Neural cell (in vitro differentiated cells): ENCODE data around the gene MDM2. TPM values are rescaled to one million over a fixed set of nuclear protein-coding genes. Genes with fewer than 3 reads are reported as not detected.
"Not testable (repeated sequence)": the region's sequence is repeated elsewhere in the genome, so short reads cannot be mapped to it uniquely, and the experiment has no call there.

Experiments
- H2AFZ ChIP-seq: fragments of 200-600, 300-800 bp; sonication (generic), shearing (Covaris generic); 2 replicates; pipeline ENCODE4 v1.6.0; 2014; ENCODE audit warnings: low read depth, mild to moderate bottlenecking, antibody characterized with exemption, low read length, moderate library complexity
- H3F3A ChIP-seq: fragments of 200-600 bp; shearing (Covaris generic); 2 replicates; pipeline ENCODE4 v1.6.1; 2016; ENCODE audit warnings: mild to moderate bottlenecking, moderate library complexity, mixed read lengths, antibody characterized with exemption, low read length; ENCODE audit not compliant: insufficient read depth, poor library complexity, severe bottlenecking
- H3K27ac ChIP-seq: fragments of 200-600, 300-800 bp; sonication (generic), shearing (Covaris generic); 2 replicates; pipeline ENCODE4 v1.5.1; 2014; ENCODE audit warnings: mild to moderate bottlenecking, low read length, moderate library complexity
- H3K27me3 ChIP-seq: fragments of 300-800, 200-600 bp; sonication (generic), shearing (Covaris generic); 2 replicates; pipeline ENCODE4 v1.6.0; 2014; ENCODE audit warnings: mild to moderate bottlenecking, low read depth, low read length, moderate library complexity; ENCODE audit not compliant: insufficient read depth
- H3K36me3 ChIP-seq: fragments of 300-800, 200-600 bp; sonication (generic), shearing (Covaris generic); 2 replicates; pipeline ENCODE4 v1.5.1; 2014; ENCODE audit warnings: mild to moderate bottlenecking, antibody characterized with exemption, low read length, moderate library complexity; ENCODE audit not compliant: insufficient read depth
- H3K4me2 ChIP-seq: fragments of 300-800, 200-600 bp; sonication (generic), shearing (Covaris generic); 2 replicates; pipeline ENCODE4 v1.6.0; 2014; ENCODE audit warnings: mild to moderate bottlenecking, low read length
- H3K4me3 ChIP-seq: fragments of 300-800, 200-600 bp; sonication (generic), shearing (Covaris generic); 2 replicates; pipeline ENCODE4 v1.5.1; 2014; ENCODE audit warnings: mild to moderate bottlenecking, low read length, moderate library complexity
- H3K79me2 ChIP-seq: fragments of 200-600 bp; shearing (Covaris generic); replicated peaks from 2 replicates; pipeline ENCODE4 v1.6.0; 2014; ENCODE audit warnings: mild to moderate bottlenecking, low read length, moderate library complexity; ENCODE audit not compliant: insufficient read depth
- H3K9ac ChIP-seq: fragments of 300-800, 200-600 bp; sonication (generic), shearing (Covaris generic); 2 replicates; pipeline ENCODE4 v1.6.1; 2016; ENCODE audit warnings: mild to moderate bottlenecking, low read length, mixed read lengths
- H3K9me2 ChIP-seq: fragments of 200-600 bp; shearing (Covaris generic); 2 replicates; pipeline ENCODE4 v1.6.1; 2016; ENCODE audit warnings: mild to moderate bottlenecking, low read length, mixed read lengths; ENCODE audit not compliant: insufficient read depth
- H3K9me3 ChIP-seq: fragments of 200-600, 300-800 bp; sonication (generic), shearing (Covaris generic); 2 replicates; pipeline ENCODE4 v1.6.1; 2016; ENCODE audit warnings: mild to moderate bottlenecking, mixed run types, low read length, moderate library complexity, mixed read lengths
- H4K20me1 ChIP-seq: fragments of 200-600 bp; shearing (Covaris generic); 2 replicates; pipeline ENCODE4 v1.6.1; 2016; ENCODE audit warnings: mild to moderate bottlenecking, mixed run types; ENCODE audit not compliant: insufficient read depth
- EP300 ChIP-seq: fragments of 450-650 bp; conservative IDR thresholded peaks from 2 replicates; pipeline ENCODE4 v1.6.1; 2014; ENCODE audit warnings: antibody characterized with exemption, mild to moderate bottlenecking, moderate library complexity; ENCODE audit not compliant: poor library complexity, severe bottlenecking
- EZH2 ChIP-seq: fragments of 200-600, 300-800 bp; shearing (Covaris generic), sonication (generic); IDR thresholded peaks from 2 replicates; pipeline ENCODE4 v1.6.1; 2014; ENCODE audit warnings: antibody characterized with exemption, low read length, borderline replicate concordance, mild to moderate bottlenecking; ENCODE audit not compliant: insufficient read depth, poor library complexity, severe bottlenecking
- MXI1 ChIP-seq: fragments of 450-650 bp; conservative IDR thresholded peaks from 2 replicates; pipeline ENCODE4 v1.6.1; 2014; ENCODE audit warnings: antibody characterized with exemption, mild to moderate bottlenecking; ENCODE audit not compliant: poor library complexity, severe bottlenecking
- POLR2AphosphoS5 ChIP-seq: IDR thresholded peaks from 2 replicates; pipeline ENCODE4 v1.6.1; 2012
- RAD21 ChIP-seq: fragments of 450-650 bp; conservative IDR thresholded peaks from 2 replicates; pipeline ENCODE4 v1.6.1; 2014; ENCODE audit warnings: antibody characterized with exemption, mild to moderate bottlenecking, moderate library complexity
- REST ChIP-seq: IDR thresholded peaks from 2 replicates; pipeline ENCODE4 v1.6.1; 2012; ENCODE audit warnings: borderline replicate concordance
- SMC3 ChIP-seq: fragments of 450-650 bp; conservative IDR thresholded peaks from 2 replicates; pipeline ENCODE4 v1.6.1; 2014; ENCODE audit warnings: antibody characterized with exemption, mild to moderate bottlenecking, moderate library complexity; ENCODE audit not compliant: poor library complexity
- TAF1 ChIP-seq: IDR thresholded peaks from 2 replicates; pipeline ENCODE4 v1.6.1; 2012; ENCODE audit warnings: low read depth
- polyA plus RNA-seq: library from polyadenylated mRNA; depleted of rRNA; stranded (reverse); fragments of >200 nt; gene quantifications from 2 replicates; pipeline ENCODE4 v1.2.3, GENCODE V29; 2014
- TF ChIP-seq, protein P1 (sequence below): fragments of 450-650 bp; IDR thresholded peaks from 2 replicates; pipeline ENCODE4 v1.5.1; 2014; ENCODE audit warnings: antibody characterized with exemption, mild to moderate bottlenecking, moderate library complexity; ENCODE audit not compliant: poor library complexity, severe bottlenecking

Gene MDM2
- polyA plus RNA-seq, 1 donor from 2014 or later: 37.5 TPM

GRCh38 chr12:68798882-68799234 is 9.1 kb upstream of the MDM2 start:
- Histone ChIP-seq H3K4me3 (no peak overlapping the region), H3K36me3 (no peaks in the 10 kb centered on the region), H3K4me2 (no peak overlapping the region), H3K9me3 (no peaks in the 10 kb centered on the region), H3K27me3 (no peaks in the 10 kb centered on the region), H2AFZ (no peak overlapping the region), H3K27ac (no peak overlapping the region), H3F3A (no peaks in the 10 kb centered on the region), H4K20me1 (no peaks in the 10 kb centered on the region), H3K79me2 (no peaks in the 10 kb centered on the region), H3K9me2 (no peaks in the 10 kb centered on the region), H3K9ac (no peak overlapping the region)
- TF ChIP-seq EP300: no peak
- no peak for TF ChIP-seq MXI1
- no peak for TF ChIP-seq TAF1
- TF ChIP-seq EZH2: no peak
- TF ChIP-seq RAD21: no peak
- no peak for TF ChIP-seq SMC3
- no peak for TF ChIP-seq REST
- TF ChIP-seq, protein P1, sequence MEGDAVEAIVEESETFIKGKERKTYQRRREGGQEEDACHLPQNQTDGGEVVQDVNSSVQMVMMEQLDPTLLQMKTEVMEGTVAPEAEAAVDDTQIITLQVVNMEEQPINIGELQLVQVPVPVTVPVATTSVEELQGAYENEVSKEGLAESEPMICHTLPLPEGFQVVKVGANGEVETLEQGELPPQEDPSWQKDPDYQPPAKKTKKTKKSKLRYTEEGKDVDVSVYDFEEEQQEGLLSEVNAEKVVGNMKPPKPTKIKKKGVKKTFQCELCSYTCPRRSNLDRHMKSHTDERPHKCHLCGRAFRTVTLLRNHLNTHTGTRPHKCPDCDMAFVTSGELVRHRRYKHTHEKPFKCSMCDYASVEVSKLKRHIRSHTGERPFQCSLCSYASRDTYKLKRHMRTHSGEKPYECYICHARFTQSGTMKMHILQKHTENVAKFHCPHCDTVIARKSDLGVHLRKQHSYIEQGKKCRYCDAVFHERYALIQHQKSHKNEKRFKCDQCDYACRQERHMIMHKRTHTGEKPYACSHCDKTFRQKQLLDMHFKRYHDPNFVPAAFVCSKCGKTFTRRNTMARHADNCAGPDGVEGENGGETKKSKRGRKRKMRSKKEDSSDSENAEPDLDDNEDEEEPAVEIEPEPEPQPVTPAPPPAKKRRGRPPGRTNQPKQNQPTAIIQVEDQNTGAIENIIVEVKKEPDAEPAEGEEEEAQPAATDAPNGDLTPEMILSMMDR: no peak
- TF ChIP-seq POLR2AphosphoS5: no peak

DNA sequence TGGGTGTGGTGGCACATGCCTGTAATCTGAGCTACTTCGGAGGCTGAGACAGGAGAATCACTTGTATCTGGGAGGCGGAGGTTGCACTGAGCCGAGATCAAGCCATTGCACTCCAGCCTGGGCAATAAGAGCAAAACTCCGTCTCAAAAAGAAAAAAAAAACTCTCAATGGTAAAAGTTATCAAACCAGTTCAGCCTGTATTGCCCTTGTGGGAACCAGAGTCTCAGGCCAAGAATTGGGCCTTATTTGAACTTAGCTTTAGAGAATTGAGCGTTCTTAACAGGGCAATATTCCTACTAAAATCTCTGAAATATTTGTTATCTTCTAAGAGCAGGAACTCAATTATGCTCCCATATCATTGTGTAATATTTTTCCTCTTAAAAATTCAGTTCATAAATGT is 7.7 kb upstream of the MDM2 start:
- Histone ChIP-seq H3K79me2 (no peaks in the 10 kb centered on the region), H3K4me2 (no peak overlapping the region), H3K27me3 (no peaks in the 10 kb centered on the region), H3K4me3 (no peak overlapping the region), H3K9ac (no peak overlapping the region), H3K36me3 (no peaks in the 10 kb centered on the region), H4K20me1 (no peaks in the 10 kb centered on the region), H3F3A (no peaks in the 10 kb centered on the region), H3K27ac (no peak overlapping the region), H3K9me3 (no peaks in the 10 kb centered on the region), H3K9me2 (no peaks in the 10 kb centered on the region), H2AFZ (no peak overlapping the region)
- no peak for TF ChIP-seq SMC3
- no peak for TF ChIP-seq EZH2
- TF ChIP-seq, protein P1: no peak
- no peak for TF ChIP-seq MXI1

- not testable (repeated sequence) for H4K20me1 ChIP-seq, H3K9me2 ChIP-seq, H3K9me3 ChIP-seq
These were observed 6.9 kb upstream of the MDM2 start for GRCh38 chr12:68801124-68801523.

DNA sequence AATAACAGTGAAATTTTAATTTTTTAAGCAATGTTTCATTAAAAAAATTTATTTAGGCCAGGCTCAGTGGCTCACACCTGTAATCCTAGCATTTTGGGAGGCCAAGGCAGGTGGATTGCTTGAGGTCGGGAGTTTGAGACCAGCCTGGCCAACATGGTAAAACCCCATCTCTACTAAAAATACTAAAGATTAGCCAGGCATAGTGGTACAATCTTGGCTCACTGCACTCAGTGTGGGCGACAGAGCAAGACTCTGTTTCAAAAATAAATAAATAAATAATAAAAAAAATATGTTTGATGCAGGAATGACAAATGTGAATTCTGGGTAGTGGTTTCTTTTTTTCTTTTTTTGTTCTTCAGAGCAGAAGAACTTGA is 5.6 kb upstream of the MDM2 start:
- H3K9ac ChIP-seq, H2AFZ ChIP-seq, H3K79me2 ChIP-seq, H4K20me1 ChIP-seq, H3K9me3 ChIP-seq, H3K27ac ChIP-seq, H3K9me2 ChIP-seq, H3F3A ChIP-seq, H3K4me3 ChIP-seq, H3K27me3 ChIP-seq, H3K36me3 ChIP-seq, H3K4me2 ChIP-seq: not testable (repeated sequence)

More at GRCh38 chr12:68801124-68801523, 6.9 kb upstream of the MDM2 start:
- not testable (repeated sequence) for H2AFZ ChIP-seq, H3K27ac ChIP-seq, H3K9ac ChIP-seq, H3K36me3 ChIP-seq, H3K4me2 ChIP-seq, H3F3A ChIP-seq, H3K4me3 ChIP-seq, H3K79me2 ChIP-seq, H3K27me3 ChIP-seq
